Panc1 (cell line): Measurements from ENCODE around the gene GNAO1. TPM values are rescaled to one million over a fixed set of nuclear protein-coding genes. Genes with fewer than 3 reads are reported as not detected.

Experiments used
- ATAC-seq: fragments of 200-7000 bp; cut with Tn5 transposase; 2 replicates; pipeline ENCODE4 v1.9.1; 2020; ENCODE audit warnings: mild to moderate bottlenecking, moderate library complexity
- BruUV-seq: library from RNA; stranded (reverse); fragments of 400-500 nt; replicated peaks from 2 replicates; lab custom pipeline; 2021; lab: Mats Ljungman, UMichigan
- CTCF ChIA-PET: fragments of 300-600 bp; sonication (Branson Sonifier 250); formaldehyde crosslinking; loops from one replicate; lab custom pipeline; 2022; ENCODE audit warnings: antibody characterized with exemption; lab: Charles Lee
- POLR2A ChIA-PET: fragments of 300-600 bp; sonication (Branson Sonifier 250); formaldehyde crosslinking; loops from one replicate; lab custom pipeline; 2022; ENCODE audit warnings: antibody characterized with exemption; lab: Charles Lee
- DNase-seq: peaks from one replicate; pipeline ENCODE4 v3.0.0-alpha.2; 2010; ENCODE audit warnings: low read depth, low spot score
- H3K27ac ChIP-seq: 2 replicates; pipeline ENCODE4 v1.5.1; 2011; ENCODE audit warnings: mild to moderate bottlenecking, low read length, inconsistent platforms
- H3K27me3 ChIP-seq: fragments of 200-500 bp; sonication (Bioruptor generic); 2 replicates; pipeline ENCODE4 v1.6.0; 2014; ENCODE audit warnings: low read length, inconsistent platforms; ENCODE audit not compliant: control insufficient read depth, insufficient read depth
- H3K36me3 ChIP-seq: fragments of 200-500 bp; sonication (Bioruptor generic); 2 replicates; pipeline ENCODE4 v1.5.1; 2014; ENCODE audit warnings: inconsistent platforms, mild to moderate bottlenecking, low read length, moderate library complexity; ENCODE audit not compliant: control insufficient read depth, insufficient read depth
- H3K4me1 ChIP-seq: 2 replicates; pipeline ENCODE4 v1.5.1; 2011; ENCODE audit warnings: inconsistent platforms, mild to moderate bottlenecking, low read length, moderate library complexity; ENCODE audit not compliant: control insufficient read depth, insufficient read depth
- H3K4me3 ChIP-seq, 2 experiments: 2 replicates each; pipeline ENCODE4 v1.5.1; 2011 to 2012; ENCODE audit warnings: low read depth in 2 of 2, low read length in 2 of 2, mild to moderate bottlenecking in 2 of 2, inconsistent platforms in 1 of 2, moderate library complexity in 1 of 2
- H3K9me3 ChIP-seq: fragments of 200-500 bp; sonication (Bioruptor generic); 2 replicates; pipeline ENCODE4 v1.5.1; 2014; ENCODE audit warnings: low read depth, mild to moderate bottlenecking, inconsistent platforms, low read length, moderate library complexity; ENCODE audit not compliant: control insufficient read depth, insufficient read depth
- CTCF ChIP-seq: fragments of 450-650 bp; IDR thresholded peaks from 2 replicates; pipeline ENCODE4 v1.5.1; 2017; ENCODE audit warnings: mild to moderate bottlenecking
- REST ChIP-seq, 2 experiments: IDR thresholded peaks; 2 replicates each; pipeline ENCODE4 v1.6.1; 2011 to 2012; ENCODE audit warnings: low read depth in 2 of 2, control low read depth in 1 of 2, low read length in 1 of 2, mild to moderate bottlenecking in 1 of 2, moderate library complexity in 1 of 2; ENCODE audit not compliant: insufficient read depth in 1 of 2
- SIN3A ChIP-seq: IDR thresholded peaks from 2 replicates; pipeline ENCODE4 v1.6.1; 2012; ENCODE audit warnings: low read depth, mild to moderate bottlenecking, low read length, moderate library complexity, borderline replicate concordance; ENCODE audit not compliant: insufficient read depth
- TCF7L2 ChIP-seq: IDR thresholded peaks from 2 replicates; pipeline ENCODE4 v1.6.1; 2011; ENCODE audit warnings: mild to moderate bottlenecking, low read depth, low read length, inconsistent platforms
- in situ Hi-C: cut with HindIII; loops from 2 replicates; pipeline ENCODE4 v1.10.0; 2016; ENCODE audit warnings: low sequenced_read_pairs, low pct_unique_long_range_greater_than_20kb
- intact Hi-C: fragments of 100-400 bp; cut with micrococcal nuclease; formaldehyde crosslinking; loops from one replicate; pipeline ENCODE4 v1.10.0; 2022; ENCODE audit not compliant: unreplicated experiment
- total RNA-seq: library from RNA; stranded (reverse); gene quantifications from one replicate; pipeline ENCODE4 v1.2.1, GENCODE V29; 2021; ENCODE audit not compliant: unreplicated experiment

GNAO1 gene
- total RNA-seq, 1 experiment from 2014 or later, result 33.4 TPM

GRCh38 chr16:56204816-56205215 is 13.5 kb downstream of the GNAO1 start:
- H3K9me3 ChIP-seq, result no peaks in the 10 kb centered on the region
- no peaks in the 10 kb centered on the region for H3K27me3 ChIP-seq
- CTCF ChIA-PET, result no interaction called here
- no peak overlapping the region for H3K4me3 ChIP-seq
- TF ChIP-seq CTCF (no peak), SIN3A (no peak), REST (IDR thresholded peaks at IDR 0.05; ENCODE audit: insufficient read depth in 1 of 2, low read depth in 2 of 2, low read length in 1 of 2) (peak in 1 of 2 experiments; percentile 30; a peak in 1 of 4 replicates), TCF7L2 (no peak)
- BruUV-seq, result no TSS peak
- H3K27ac ChIP-seq, result no peak overlapping the region
- intact Hi-C loops (no loop called here), in situ Hi-C loops (no loop called here)
- no peaks in the 10 kb centered on the region for H3K36me3 ChIP-seq
- POLR2A ChIA-PET, result interaction anchor here (0.7 kb wide), 1 partner anchor 11 kb away, joined by 3 read pairs; no protein-coding TSS in a partner anchor
- DNase-seq (no peak), ATAC-seq (no peak)
- H3K4me1 ChIP-seq, result peaks cover 7% of the 10 kb centered on the region; the same call in 1 of the 2 replicates

GRCh38 chr16:56206951-56207350 is 15.7 kb downstream of the GNAO1 start:
- Histone ChIP-seq H3K27me3 (no peaks in the 10 kb centered on the region), H3K36me3 (no peaks in the 10 kb centered on the region), H3K4me1 (no peaks in the 10 kb centered on the region), H3K4me3 (no peak overlapping the region), H3K27ac (no peak overlapping the region), H3K9me3 (no peaks in the 10 kb centered on the region)
- POLR2A ChIA-PET, result no interaction called here
- BruUV-seq, result no TSS peak
- in situ Hi-C loops, result no loop called here
- intact Hi-C loops, result no loop called here
- DNase-seq (no peak), ATAC-seq (no peak)
- TF ChIP-seq REST (IDR thresholded peaks at IDR 0.05; ENCODE audit: insufficient read depth in 1 of 2, low read depth in 2 of 2, low read length in 1 of 2) (no peak), CTCF (no peak)
- CTCF ChIA-PET, result no interaction called here
